Measurements from ENCODE around the gene KCNQ2.

KCNQ2 gene

GRCh38 chr20:63366390-63367365 is 105.8 kb downstream of the KCNQ2 start:
- DNase-seq = no peak

- DNase-seq = no peak
These were observed 106.7 kb downstream of the KCNQ2 start for GRCh38 chr20:63365601-63366389.

- peak; percentile 68 to 89 for DNase-seq
These were observed 107.5 kb downstream of the KCNQ2 start for GRCh38 chr20:63364801-63365585.

GRCh38 chr20:63363981-63364561 is 108.4 kb downstream of the KCNQ2 start:
- DNase-seq = no peak

- no peak for DNase-seq
These were observed 109.2 kb downstream of the KCNQ2 start for GRCh38 chr20:63363013-63363957.

GRCh38 chr20:63362436-63363009 is 109.9 kb downstream of the KCNQ2 start:
- DNase-seq = no peak

- DNase-seq = no peak
These were observed 110.7 kb downstream of the KCNQ2 start for GRCh38 chr20:63361519-63362435.

- no peak for DNase-seq
These were observed 111.5 kb downstream of the KCNQ2 start, which contains the start of gene CHRNA4 for GRCh38 chr20:63360850-63361518. Gene CHRNA4, minus strand, starts transcription at chr20:63361349. Its CDS starts 184 bp downstream, at chr20:63361165.

GRCh38 chr20:63359937-63360849 is 112.3 kb downstream of the KCNQ2 start:
- DNase-seq = no peak

- no peak for DNase-seq
These were observed 113.1 kb downstream of the KCNQ2 start for GRCh38 chr20:63359164-63359934.

- no peak for DNase-seq
These were observed 114.2 kb downstream of the KCNQ2 start for GRCh38 chr20:63357921-63358905.

- no peak for DNase-seq
These were observed 115.2 kb downstream of the KCNQ2 start for GRCh38 chr20:63356931-63357879.

GRCh38 chr20:63356511-63356910 is 115.9 kb downstream of the KCNQ2 start:
- DNase-seq = no peak

GRCh38 chr20:63355781-63356295 is 116.6 kb downstream of the KCNQ2 start:
- DNase-seq = no peak
